ENCODE measurements around the gene MAB21L1.

The MAB21L1 gene

GRCh38 chr13:35479038-35479492, 2.6 kb upstream of the MAB21L1 start:
- DNase-seq: no peak

- no peak for DNase-seq
These were observed 2.0 kb upstream of the MAB21L1 start for GRCh38 chr13:35478271-35479037.

GRCh38 chr13:35477386-35477946, 977 bp upstream of the MAB21L1 start:
- no peak for DNase-seq

GRCh38 chr13:35475212-35475959, 1.1 kb downstream of the MAB21L1 start:
- no peak for DNase-seq

GRCh38 chr13:35474496-35475211, 1.8 kb downstream of the MAB21L1 start:
- DNase-seq: no peak

GRCh38 chr13:35473802-35474201, 2.7 kb downstream of the MAB21L1 start:
- DNase-seq: no peak

GRCh38 chr13:35473206-35473775, 3.2 kb downstream of the MAB21L1 start:
- DNase-seq: no peak

GRCh38 chr13:35472323-35472881, 4.1 kb downstream of the MAB21L1 start:
- no peak for DNase-seq

- DNase-seq: no peak
These were observed 4.7 kb downstream of the MAB21L1 start for GRCh38 chr13:35471706-35472322.

- no peak for DNase-seq
These were observed 5.5 kb downstream of the MAB21L1 start for GRCh38 chr13:35470671-35471661.

- no peak for DNase-seq
These were observed 6.5 kb downstream of the MAB21L1 start for GRCh38 chr13:35469806-35470525.

- no peak for DNase-seq
These were observed 8.3 kb downstream of the MAB21L1 start for GRCh38 chr13:35468195-35468594.

GRCh38 chr13:35465371-35465770, 11.1 kb downstream of the MAB21L1 start:
- no peak for DNase-seq

GRCh38 chr13:35460061-35460460, 16.4 kb downstream of the MAB21L1 start:
- no peak for DNase-seq

- no peak for DNase-seq
These were observed 19.2 kb downstream of the MAB21L1 start for GRCh38 chr13:35457258-35457657.

- no peak for DNase-seq
These were observed 21.5 kb downstream of the MAB21L1 start for GRCh38 chr13:35455022-35455421.

GRCh38 chr13:35449821-35450220, 26.7 kb downstream of the MAB21L1 start:
- DNase-seq: no peak

- no peak for DNase-seq
These were observed 28.0 kb downstream of the MAB21L1 start for GRCh38 chr13:35448465-35448864.

Data from stimulated activated CD8-positive, alpha-beta memory T cell treated with anti-CD3 and anti-CD28 coated beads, Interleukin-4, amount 100 ng/mL, for 48 hours (primary cell).